Stimulated activated CD8-positive, alpha-beta memory T cell treated with anti-CD3 and anti-CD28 coated beads, Interleukin-7, amount 100 ng/mL, for 4 hours (primary cell): ENCODE results near the gene HOXC13.

ENCODE experiments used
- DNase-seq, 2 donors: peaks; one replicate each; pipeline ENCODE4 v3.0.0-alpha.2; 2020; ENCODE audit warnings: low read depth in 2 of 2

The HOXC13 gene

DNA sequence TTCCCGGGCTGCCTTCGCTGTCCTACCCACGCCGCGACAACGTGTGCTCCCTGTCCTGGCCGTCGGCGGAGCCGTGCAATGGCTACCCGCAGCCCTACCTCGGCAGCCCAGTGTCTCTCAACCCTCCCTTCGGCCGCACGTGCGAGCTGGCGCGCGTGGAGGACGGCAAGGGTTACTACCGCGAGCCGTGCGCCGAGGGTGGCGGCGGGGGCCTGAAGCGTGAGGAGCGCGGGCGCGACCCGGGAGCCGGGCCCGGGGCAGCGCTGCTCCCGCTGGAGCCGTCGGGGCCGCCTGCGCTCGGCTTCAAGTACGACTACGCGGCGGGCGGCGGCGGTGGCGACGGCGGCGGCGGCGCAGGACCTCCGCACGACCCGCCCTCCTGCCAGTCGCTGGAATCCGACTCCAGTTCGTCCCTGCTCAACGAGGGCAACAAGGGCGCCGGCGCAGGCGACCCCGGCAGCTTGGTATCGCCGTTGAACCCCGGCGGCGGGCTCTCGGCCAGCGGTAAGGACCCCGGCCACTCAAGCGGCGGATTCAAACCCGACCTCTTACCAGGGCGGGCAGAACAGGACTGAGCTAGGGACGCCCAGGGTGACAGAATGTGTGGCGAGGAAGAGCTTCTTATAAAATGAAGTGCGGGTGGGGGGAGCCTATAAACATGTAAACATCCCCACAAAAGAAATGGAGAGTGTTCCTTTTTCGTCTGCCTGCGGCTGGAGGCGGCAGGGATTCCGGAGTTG lies 16.6 kb downstream of the HOXC13 start:
- no peak for DNase-seq

DNA sequence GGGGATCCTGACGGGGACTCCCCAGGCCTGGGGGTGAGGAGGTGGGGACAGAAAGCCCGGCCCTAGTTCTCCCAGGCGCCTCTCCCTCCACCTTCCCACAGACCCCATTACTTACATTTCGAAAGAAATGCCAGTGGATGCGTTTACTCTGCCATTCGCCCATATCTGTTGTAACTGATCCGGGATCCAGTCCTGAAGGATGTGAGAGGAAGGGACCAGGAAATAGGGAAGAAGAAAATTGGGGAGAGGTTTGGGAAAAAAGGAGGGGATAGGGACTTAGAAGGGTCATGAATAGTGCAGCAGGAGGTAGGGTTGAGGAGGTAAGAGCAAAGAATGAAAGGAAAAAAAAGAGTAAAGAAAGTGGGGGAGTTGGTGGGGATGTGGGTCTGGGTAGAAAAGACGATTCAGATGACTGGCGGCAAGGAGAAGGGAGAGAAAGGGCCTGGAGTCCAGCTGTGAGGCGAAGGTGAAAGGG lies 17.2 kb downstream of the HOXC13 start:
- no peak for DNase-seq

DNA sequence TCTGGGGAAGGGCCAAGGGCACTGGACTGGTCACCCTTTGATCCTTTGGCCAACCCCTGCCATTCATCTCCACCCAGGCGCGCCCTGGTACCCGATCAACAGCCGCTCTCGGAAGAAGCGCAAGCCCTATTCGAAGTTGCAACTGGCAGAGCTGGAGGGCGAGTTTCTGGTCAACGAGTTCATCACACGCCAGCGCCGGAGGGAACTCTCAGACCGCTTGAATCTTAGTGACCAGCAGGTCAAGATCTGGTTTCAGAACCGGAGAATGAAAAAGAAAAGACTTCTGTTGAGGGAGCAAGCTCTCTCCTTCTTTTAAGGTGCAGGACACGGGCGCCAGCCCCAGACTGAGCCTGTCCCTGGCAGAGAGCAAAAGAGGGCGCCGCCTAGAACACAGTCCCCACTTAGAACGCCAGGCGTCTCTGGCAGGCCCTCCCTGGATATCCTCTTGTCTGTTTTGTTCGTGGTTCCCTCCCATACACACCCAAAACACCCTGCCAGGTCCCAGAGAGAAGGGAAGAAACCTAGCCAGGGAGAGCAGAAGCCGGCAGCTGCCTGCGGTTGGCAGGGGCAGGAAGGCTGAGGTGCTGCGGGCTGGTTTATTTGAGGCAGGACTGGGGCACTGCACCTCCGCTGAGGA lies 17.7 kb downstream of the HOXC13 start:
- DNase-seq, result no peak

DNA sequence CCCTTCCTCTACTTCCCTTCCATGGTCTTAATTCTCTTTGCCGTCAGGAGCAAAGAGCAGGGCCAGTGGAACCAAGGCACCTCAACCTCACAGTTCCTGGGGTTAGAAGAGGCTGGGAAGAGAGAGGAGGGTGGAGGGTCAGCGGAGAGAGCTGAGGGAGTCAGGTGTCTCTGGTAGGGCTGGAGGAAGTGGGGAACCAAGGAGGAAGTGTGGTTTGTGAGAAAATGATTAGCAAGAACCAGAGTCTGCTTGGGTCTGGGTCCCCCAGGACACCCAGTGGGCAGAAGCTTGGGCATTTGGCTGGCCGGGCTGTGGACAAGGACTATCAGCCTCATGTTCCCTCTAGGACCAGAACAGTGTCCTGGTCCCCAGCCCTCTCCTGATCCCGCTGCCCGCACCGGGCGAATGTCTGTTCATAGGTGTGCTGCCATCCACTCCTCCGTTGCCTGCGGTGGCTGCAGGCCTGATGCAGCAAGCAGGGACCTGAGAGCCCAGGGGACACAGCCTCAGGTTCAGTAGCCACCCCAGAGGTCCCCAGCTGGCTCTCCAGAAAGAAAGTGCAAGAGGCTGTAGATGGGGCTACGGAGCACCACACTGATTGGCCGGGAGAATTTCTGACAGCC lies 18.4 kb downstream of the HOXC13 start:
- DNase-seq, result no peak

GRCh38 chr12:53958128-53958527 lies 19.5 kb downstream of the HOXC13 start:
- DNase-seq, result no peak

GRCh38 chr12:53959314-53959713 lies 20.7 kb downstream of the HOXC13 start:
- DNase-seq, result no peak

DNA sequence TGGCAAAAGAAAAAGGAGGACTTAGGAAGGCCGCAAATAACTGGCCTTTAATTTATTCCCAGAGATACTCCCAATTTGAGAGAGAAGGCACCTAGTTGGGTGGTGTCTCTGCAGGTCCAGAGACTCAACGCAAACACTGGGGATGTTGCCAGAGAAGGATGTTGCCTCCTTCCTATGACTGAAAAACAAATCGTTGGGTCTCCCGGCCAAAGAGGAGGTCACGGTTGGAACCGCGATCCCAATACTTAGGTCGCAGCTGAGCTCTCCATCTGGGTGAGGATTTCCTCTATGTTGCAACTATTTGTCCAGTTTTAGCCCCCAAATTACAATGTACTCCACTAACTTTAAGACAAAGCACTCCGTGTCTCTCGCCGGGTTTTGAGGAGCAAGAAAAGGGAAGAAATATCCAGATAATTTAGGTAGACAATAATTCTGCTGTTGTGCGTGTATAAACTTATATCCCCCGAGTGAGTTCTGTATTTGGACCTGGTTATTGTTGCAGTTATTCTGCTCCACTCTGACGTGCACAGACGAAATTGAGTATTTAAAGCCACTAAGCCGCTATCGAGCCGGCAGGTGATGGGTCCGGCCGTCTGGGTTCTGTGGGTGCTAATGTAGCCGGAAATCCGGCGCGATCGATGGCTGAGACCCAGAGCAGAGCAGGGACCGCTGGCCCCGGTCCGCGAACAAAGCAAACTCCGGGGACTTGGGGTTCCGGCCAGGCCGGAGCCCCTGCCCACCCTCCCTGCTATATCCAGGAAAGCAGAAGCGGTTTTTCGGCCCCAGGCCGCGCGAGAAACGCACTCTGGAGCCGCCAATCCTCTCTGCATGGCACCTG lies 21.8 kb downstream of the HOXC13 start:
- DNase-seq, result no peak

DNA sequence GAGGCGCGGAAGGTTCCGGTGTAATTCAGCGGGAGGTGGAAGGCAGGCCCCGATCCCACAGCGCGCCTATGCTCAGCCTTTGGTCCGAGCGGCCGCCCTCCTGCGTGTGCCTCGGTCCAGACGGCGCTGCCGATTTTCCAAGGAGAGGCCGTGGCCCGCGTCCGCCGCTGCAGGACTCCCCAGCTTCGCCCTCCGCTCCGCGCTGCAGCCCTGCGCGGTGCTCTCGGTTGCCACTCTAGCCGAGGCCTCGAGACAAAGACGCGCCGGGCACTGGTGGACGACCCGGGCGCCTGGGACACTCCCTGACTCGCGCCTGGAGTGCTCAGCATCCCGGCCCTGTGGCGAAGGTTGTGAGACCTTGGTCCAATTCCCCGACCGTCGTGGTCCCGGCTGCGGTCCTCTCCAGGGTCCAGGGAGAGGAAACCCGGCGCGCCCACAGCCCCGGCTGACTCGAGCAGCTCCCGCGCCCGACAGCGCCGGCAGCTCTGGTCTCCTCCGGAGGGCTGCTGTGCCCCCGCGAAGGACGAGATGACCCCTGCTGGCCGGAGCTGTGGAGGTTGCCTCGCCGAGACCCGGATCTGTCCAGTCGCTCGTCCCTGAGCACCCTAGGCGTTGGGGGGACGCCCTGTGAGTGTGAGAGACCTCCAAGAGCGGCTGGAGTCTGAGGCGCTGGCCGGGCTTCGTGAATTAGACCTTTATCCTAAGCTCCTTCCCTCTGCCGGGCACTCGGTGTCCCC lies 22.6 kb downstream of the HOXC13 start:
- no peak for DNase-seq

- no peak for DNase-seq
Observed at GRCh38 chr12:53963005-53963404, 24.4 kb downstream of the HOXC13 start.

DNA sequence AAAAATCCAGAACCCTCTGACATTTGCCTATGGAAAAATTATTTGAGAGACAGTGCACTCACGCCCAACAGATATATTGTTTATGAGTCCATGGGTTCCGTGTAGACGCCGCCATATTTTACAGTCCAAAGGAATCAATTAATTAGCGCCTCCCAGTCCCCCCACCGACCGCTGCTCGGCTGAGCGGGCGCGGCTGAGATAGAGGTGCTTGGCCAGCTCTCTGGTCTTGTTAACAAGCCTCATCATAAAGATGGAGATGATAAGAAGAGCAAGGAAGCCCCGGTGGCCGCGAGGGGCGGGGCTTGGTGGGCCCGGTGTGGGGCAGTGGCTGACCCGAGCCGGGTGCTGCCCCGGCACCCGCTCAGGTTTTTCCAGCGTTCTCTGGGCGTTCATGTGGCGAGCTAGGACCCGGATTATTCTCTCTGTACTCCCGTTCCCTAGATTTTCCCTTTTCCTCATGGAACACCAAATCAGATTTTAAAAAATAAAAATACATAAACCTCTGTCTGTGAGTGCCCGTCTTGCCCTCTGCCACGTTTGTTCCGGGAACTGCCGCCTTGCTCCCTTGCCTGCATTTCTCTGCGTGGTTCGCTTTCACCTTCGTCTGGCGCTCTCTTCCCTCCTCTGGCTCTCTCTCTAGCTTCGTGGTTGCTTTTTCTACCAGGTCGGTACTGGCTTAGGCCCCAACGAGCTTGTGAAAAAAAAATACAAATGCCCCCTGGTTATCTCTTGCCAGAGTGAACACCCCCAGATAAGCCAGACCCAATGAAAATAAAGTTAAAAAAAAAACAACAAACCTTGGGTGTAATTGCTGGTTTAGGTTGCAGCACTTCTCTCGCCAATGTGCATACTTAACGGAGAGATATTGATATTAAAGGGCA lies 25.0 kb downstream of the HOXC13 start:
- no peak for DNase-seq

DNA sequence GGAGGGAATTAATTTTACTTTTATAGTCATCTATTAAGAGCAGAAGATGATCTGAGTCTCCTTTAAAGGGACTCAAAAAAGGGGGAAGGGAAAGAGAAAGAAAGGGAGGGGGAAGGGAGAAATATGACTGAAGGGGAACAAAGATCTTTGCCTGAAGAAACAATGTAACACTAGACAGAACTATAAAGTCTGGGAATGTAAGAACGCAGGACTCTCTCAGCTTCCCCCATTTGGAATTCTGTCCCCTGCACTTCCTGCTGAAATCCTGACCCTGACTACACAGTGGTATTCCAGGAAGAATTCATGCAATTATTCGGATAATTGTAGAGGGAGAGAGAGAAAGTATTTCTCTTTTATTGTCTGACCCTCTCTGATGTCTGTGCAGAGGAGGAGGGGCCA lies 25.7 kb downstream of the HOXC13 start:
- DNase-seq, result no peak

- DNase-seq, result no peak
Observed at GRCh38 chr12:53965281-53966084, 26.9 kb downstream of the HOXC13 start.

GRCh38 chr12:53966085-53966384 lies 27.4 kb downstream of the HOXC13 start:
- no peak for DNase-seq

GRCh38 chr12:53966385-53967133 lies 27.9 kb downstream of the HOXC13 start:
- no peak for DNase-seq

- DNase-seq, result no peak
Observed at GRCh38 chr12:53967421-53967925, 28.8 kb downstream of the HOXC13 start.

GRCh38 chr12:53968214-53969127 lies 29.8 kb downstream of the HOXC13 start:
- DNase-seq, result no peak

DNA sequence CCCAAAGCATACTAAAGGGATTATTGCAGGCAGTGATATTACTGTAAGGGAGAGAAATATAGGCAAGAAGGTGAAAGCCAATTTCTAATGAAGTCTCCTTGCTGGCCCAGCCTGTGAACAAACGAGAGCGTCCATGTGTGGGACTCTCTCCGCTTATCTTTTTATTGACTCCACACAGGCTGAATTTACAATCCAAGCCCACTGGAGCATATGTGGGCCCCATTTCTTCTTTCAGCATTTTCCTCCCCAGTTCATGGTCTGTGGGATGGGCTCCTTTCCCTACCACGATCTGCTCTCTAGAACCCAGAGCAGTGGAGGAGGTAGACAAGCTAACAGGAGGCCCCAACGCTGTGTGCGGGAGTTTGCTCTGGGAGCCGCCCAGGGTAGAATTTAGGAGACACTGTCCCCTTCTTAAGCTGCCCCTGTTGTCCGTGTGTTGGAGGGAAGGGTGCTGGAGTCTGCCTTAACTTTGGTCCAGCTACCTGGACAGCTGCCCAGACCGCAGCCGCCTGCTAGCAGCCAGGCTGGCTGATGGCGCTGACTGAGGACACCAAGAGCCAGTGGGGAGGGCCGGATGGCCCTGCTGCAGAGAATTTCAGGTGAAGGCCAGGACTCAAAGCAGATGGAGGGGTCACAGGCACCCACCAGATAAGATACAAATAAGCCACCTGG lies 31.1 kb downstream of the HOXC13 start:
- DNase-seq, result no peak
